ENCODE data around the gene GAGE12G. TPM values are rescaled to one million over a fixed set of nuclear protein-coding genes. Genes with fewer than 3 reads are reported as not detected.
"Not testable (repeated sequence)": the region's sequence is repeated elsewhere in the genome, so short reads cannot be mapped to it uniquely, and the experiment has no call there.

The GAGE12G gene
- total RNA-seq = not detected

GRCh38 chrX:49570100-49570499 is at the start of gene GAGE12G:
Gene GAGE12G, plus strand, starts transcription at chrX:49570400. Its CDS starts 1,155 bp downstream, at chrX:49571555.
- H3K4me3 ChIP-seq; ATAC-seq (replicated peaks in 6 of 8): not testable (repeated sequence)

GRCh38 chrX:49531877-49532276 is 38.3 kb upstream of the GAGE12G start, which contains the start of gene GAGE12C:
Gene GAGE12C, plus strand, starts transcription at chrX:49532177. Its CDS starts 1,155 bp downstream, at chrX:49533332.
- WGBS, 10 experiments = no CpG with 5 or more reads among the region's 16 CpGs

More at GRCh38 chrX:49570100-49570499, at the start of gene GAGE12G:
- WGBS, 10 experiments = no CpG with 5 or more reads among the region's 16 CpGs
- H3K4me1 ChIP-seq (replicated peaks in 1 of 2); H3K27ac ChIP-seq; in situ Hi-C loops (cut with MboI; ENCODE audit: low pct_unique_long_range_greater_than_20kb in 2 of 9, low sequenced_read_pairs in 9 of 9, unreplicated experiment in 9 of 9): not testable (repeated sequence)

GRCh38 chrX:49541433-49541832 is 28.8 kb upstream of the GAGE12G start, which contains the start of gene GAGE12D:
Gene GAGE12D, plus strand, starts transcription at chrX:49541733. Its CDS starts 1,155 bp downstream, at chrX:49542888.
- H3K27ac ChIP-seq; H3K4me1 ChIP-seq (replicated peaks in 1 of 2); H3K4me3 ChIP-seq; in situ Hi-C loops (cut with MboI; ENCODE audit: low pct_unique_long_range_greater_than_20kb in 2 of 9, low sequenced_read_pairs in 9 of 9, unreplicated experiment in 9 of 9); ATAC-seq (replicated peaks in 6 of 8): not testable (repeated sequence)
- WGBS, 10 experiments = no CpG with 5 or more reads among the region's 16 CpGs

More at GRCh38 chrX:49531877-49532276, 38.3 kb upstream of the GAGE12G start, which contains the start of gene GAGE12C:
- H3K4me1 ChIP-seq (replicated peaks in 1 of 2); H3K27ac ChIP-seq; in situ Hi-C loops (cut with MboI; ENCODE audit: low pct_unique_long_range_greater_than_20kb in 2 of 9, low sequenced_read_pairs in 9 of 9, unreplicated experiment in 9 of 9); ATAC-seq (replicated peaks in 6 of 8); H3K4me3 ChIP-seq: not testable (repeated sequence)

- in situ Hi-C loops (cut with MboI; ENCODE audit: low pct_unique_long_range_greater_than_20kb in 2 of 9, low sequenced_read_pairs in 9 of 9, unreplicated experiment in 9 of 9); H3K27ac ChIP-seq; H3K4me1 ChIP-seq (replicated peaks in 1 of 2); H3K4me3 ChIP-seq; ATAC-seq (replicated peaks in 6 of 8): not testable (repeated sequence)
- no CpG with 5 or more reads among the region's 16 CpGs for WGBS, 10 experiments
These were observed 19.2 kb upstream of the GAGE12G start, which contains the start of gene GAGE12E for GRCh38 chrX:49550989-49551388. Gene GAGE12E, plus strand, starts transcription at chrX:49551289. Its CDS starts 1,155 bp downstream, at chrX:49552444.

GRCh38 chrX:49560542-49560941 is 9.7 kb upstream of the GAGE12G start, which contains the start of gene GAGE12F:
Gene GAGE12F, plus strand, starts transcription at chrX:49560842. Its CDS starts 1,155 bp downstream, at chrX:49561997.
- H3K4me3 ChIP-seq; H3K27ac ChIP-seq; ATAC-seq (replicated peaks in 6 of 8); H3K4me1 ChIP-seq (replicated peaks in 1 of 2); in situ Hi-C loops (cut with MboI; ENCODE audit: low pct_unique_long_range_greater_than_20kb in 2 of 9, low sequenced_read_pairs in 9 of 9, unreplicated experiment in 9 of 9): not testable (repeated sequence)
- WGBS, 10 experiments = no CpG with 5 or more reads among the region's 16 CpGs

- in situ Hi-C loops (cut with MboI; ENCODE audit: low pct_unique_long_range_greater_than_20kb in 2 of 9, low sequenced_read_pairs in 9 of 9, unreplicated experiment in 9 of 9); H3K4me1 ChIP-seq (replicated peaks in 1 of 2); H3K4me3 ChIP-seq; H3K27ac ChIP-seq; ATAC-seq (replicated peaks in 6 of 8): not testable (repeated sequence)
- no CpG with 5 or more reads among the region's 11 CpGs for WGBS, 10 experiments
These were observed 1.5 kb upstream of the GAGE12G start for GRCh38 chrX:49568728-49569127.

GRCh38 chrX:49569152-49569551 is 1.0 kb upstream of the GAGE12G start:
- not testable (repeated sequence) for ATAC-seq (replicated peaks in 6 of 8)

GRCh38 chrX:49579649-49580048 is 9.4 kb downstream of the GAGE12G start, which contains the start of gene GAGE12H:
Gene GAGE12H, plus strand, starts transcription at chrX:49579949. Its CDS starts 1,155 bp downstream, at chrX:49581104.
- H3K4me3 ChIP-seq; ATAC-seq (replicated peaks in 6 of 8); H3K4me1 ChIP-seq (replicated peaks in 1 of 2); in situ Hi-C loops (cut with MboI; ENCODE audit: low pct_unique_long_range_greater_than_20kb in 2 of 9, low sequenced_read_pairs in 9 of 9, unreplicated experiment in 9 of 9); H3K27ac ChIP-seq: not testable (repeated sequence)
- no CpG with 5 or more reads among the region's 16 CpGs for WGBS, 10 experiments

More at GRCh38 chrX:49569152-49569551, 1.0 kb upstream of the GAGE12G start:
- in situ Hi-C loops (cut with MboI; ENCODE audit: low pct_unique_long_range_greater_than_20kb in 2 of 9, low sequenced_read_pairs in 9 of 9, unreplicated experiment in 9 of 9); H3K4me1 ChIP-seq (replicated peaks in 1 of 2); H3K27ac ChIP-seq; H3K4me3 ChIP-seq: not testable (repeated sequence)
- WGBS, 10 experiments = no CpG with 5 or more reads among the region's 13 CpGs

- H3K4me1 ChIP-seq (replicated peaks in 1 of 2); in situ Hi-C loops (cut with MboI; ENCODE audit: low pct_unique_long_range_greater_than_20kb in 2 of 9, low sequenced_read_pairs in 9 of 9, unreplicated experiment in 9 of 9); H3K4me3 ChIP-seq; ATAC-seq (replicated peaks in 6 of 8); H3K27ac ChIP-seq: not testable (repeated sequence)
- no CpG with 5 or more reads among the region's 16 CpGs for WGBS, 10 experiments
These were observed 19.0 kb downstream of the GAGE12G start, which contains the start of gene GAGE2A for GRCh38 chrX:49589196-49589595. Gene GAGE2A, plus strand, starts transcription at chrX:49589496. Its CDS starts 1,155 bp downstream, at chrX:49590651.

GRCh38 chrX:49589769-49590478 is 19.7 kb downstream of the GAGE12G start:
- H3K27ac ChIP-seq; H3K4me1 ChIP-seq (replicated peaks in 1 of 2); in situ Hi-C loops (cut with MboI; ENCODE audit: low pct_unique_long_range_greater_than_20kb in 2 of 9, low sequenced_read_pairs in 9 of 9, unreplicated experiment in 9 of 9); H3K4me3 ChIP-seq; ATAC-seq (replicated peaks in 6 of 8): not testable (repeated sequence)
- no CpG with 5 or more reads among the region's 37 CpGs for WGBS, 10 experiments

GRCh38 chrX:49590488-49590887 is 20.3 kb downstream of the GAGE12G start:
- H3K27ac ChIP-seq; ATAC-seq (replicated peaks in 6 of 8); in situ Hi-C loops (cut with MboI; ENCODE audit: low pct_unique_long_range_greater_than_20kb in 2 of 9, low sequenced_read_pairs in 9 of 9, unreplicated experiment in 9 of 9); H3K4me1 ChIP-seq (replicated peaks in 1 of 2); H3K4me3 ChIP-seq: not testable (repeated sequence)
- 91 to 100% methylated on average over 1 to 7 of the region's 17 CpGs; no CpG with 5 or more reads in 8 of the 10 experiments for WGBS, 10 experiments

- no CpG with 5 or more reads among the region's 16 CpGs for WGBS, 10 experiments
- H3K27ac ChIP-seq; H3K4me1 ChIP-seq (replicated peaks in 1 of 2); ATAC-seq (replicated peaks in 6 of 8); H3K4me3 ChIP-seq; in situ Hi-C loops (cut with MboI; ENCODE audit: low pct_unique_long_range_greater_than_20kb in 2 of 9, low sequenced_read_pairs in 9 of 9, unreplicated experiment in 9 of 9): not testable (repeated sequence)
These were observed 28.5 kb downstream of the GAGE12G start, which contains the start of gene GAGE1 for GRCh38 chrX:49598720-49599119. Gene GAGE1, plus strand, starts transcription at chrX:49599020. Its CDS starts 1,155 bp downstream, at chrX:49600175.

GRCh38 chrX:49610718-49611310 is 40.6 kb downstream of the GAGE12G start:
- no peak for ATAC-seq (replicated peaks in 6 of 8)
- H3K4me1 ChIP-seq (replicated peaks in 1 of 2) = no peaks in the 10 kb centered on the region
- in situ Hi-C loops (cut with MboI; ENCODE audit: low pct_unique_long_range_greater_than_20kb in 2 of 9, low sequenced_read_pairs in 9 of 9, unreplicated experiment in 9 of 9) = no loop called here
- H3K27ac ChIP-seq = no peak overlapping the region
- 7 to 80% (median 51%) methylated on average over 1 to 7 of the region's 7 CpGs; no CpG with 5 or more reads in 7 of the 10 experiments for WGBS, 10 experiments
- H3K4me3 ChIP-seq = no peak overlapping the region
